Mesothelial cell of epicardium (in vitro differentiated cells): ENCODE measurements around the gene DCAF11. TPM values are rescaled to one million over a fixed set of nuclear protein-coding genes. Genes with fewer than 3 reads are reported as not detected.

ENCODE experiments used
- DNase-seq, 2 experiments: peaks; one replicate each; pipeline ENCODE4 v3.0.0; 2021; ENCODE audit warnings: low spot score in 2 of 2; ENCODE audit not compliant: unreplicated experiment in 2 of 2
- H3K27ac Mint-ChIP-seq: 2 replicates; pipeline ENCODE4 v1.8.0; 2021; ENCODE audit warnings: mixed read lengths
- H3K27me3 Mint-ChIP-seq: 2 replicates; pipeline ENCODE4 v1.8.0; 2021; ENCODE audit warnings: low read depth, mixed read lengths
- H3K36me3 Mint-ChIP-seq: 2 replicates; pipeline ENCODE4 v1.8.0; 2021; ENCODE audit warnings: mixed read lengths
- H3K4me1 Mint-ChIP-seq: 2 replicates; pipeline ENCODE4 v1.8.0; 2021; ENCODE audit warnings: mixed read lengths
- H3K4me3 Mint-ChIP-seq: 2 replicates; pipeline ENCODE4 v1.8.0; 2021; ENCODE audit warnings: mild to moderate bottlenecking, moderate library complexity, mixed read lengths
- H3K9me3 Mint-ChIP-seq: 2 replicates; pipeline ENCODE4 v1.8.0; 2021; ENCODE audit warnings: mixed read lengths
- total RNA-seq: library from RNA; stranded (reverse); gene quantifications from 3 replicates; pipeline ENCODE4 v1.2.1, GENCODE V29; 2021
- TF ChIP-seq, protein P1 (sequence below): fragments of 200-600 bp; sonication (generic); IDR thresholded peaks from one replicate; pipeline ENCODE4 v1.5.0; 2021; ENCODE audit warnings: antibody characterized with exemption; ENCODE audit not compliant: unreplicated experiment

Gene DCAF11
- total RNA-seq, 1 donor from 2014 or later: 62.3 TPM

DNA sequence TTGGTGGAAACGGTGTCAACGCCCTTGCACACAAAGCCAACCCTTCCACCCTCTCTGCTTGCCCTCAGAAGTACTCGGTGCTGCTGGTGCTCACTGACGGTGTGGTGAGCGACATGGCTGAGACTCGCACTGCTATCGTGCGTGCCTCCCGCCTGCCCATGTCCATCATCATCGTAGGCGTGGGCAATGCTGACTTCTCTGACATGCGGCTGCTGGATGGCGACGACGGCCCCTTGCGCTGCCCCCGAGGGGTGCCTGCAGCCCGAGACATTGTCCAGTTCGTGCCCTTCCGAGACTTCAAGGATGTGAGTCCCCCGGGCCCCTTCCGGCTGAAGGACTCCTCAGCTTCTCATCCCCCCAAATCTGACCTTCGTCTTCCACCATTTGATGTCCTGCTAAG, 37.5 kb upstream of the DCAF11 start:
- DNase-seq: no peak
- Mint-ChIP-seq H3K27me3 (peaks cover 30% of the 10 kb centered on the region), H3K4me1 (peaks cover 32% of the 10 kb centered on the region), H3K9me3 (no peaks in the 10 kb centered on the region), H3K27ac (no peak overlapping the region), H3K4me3 (no peak overlapping the region), H3K36me3 (no peaks in the 10 kb centered on the region)
- TF ChIP-seq, protein P1, sequence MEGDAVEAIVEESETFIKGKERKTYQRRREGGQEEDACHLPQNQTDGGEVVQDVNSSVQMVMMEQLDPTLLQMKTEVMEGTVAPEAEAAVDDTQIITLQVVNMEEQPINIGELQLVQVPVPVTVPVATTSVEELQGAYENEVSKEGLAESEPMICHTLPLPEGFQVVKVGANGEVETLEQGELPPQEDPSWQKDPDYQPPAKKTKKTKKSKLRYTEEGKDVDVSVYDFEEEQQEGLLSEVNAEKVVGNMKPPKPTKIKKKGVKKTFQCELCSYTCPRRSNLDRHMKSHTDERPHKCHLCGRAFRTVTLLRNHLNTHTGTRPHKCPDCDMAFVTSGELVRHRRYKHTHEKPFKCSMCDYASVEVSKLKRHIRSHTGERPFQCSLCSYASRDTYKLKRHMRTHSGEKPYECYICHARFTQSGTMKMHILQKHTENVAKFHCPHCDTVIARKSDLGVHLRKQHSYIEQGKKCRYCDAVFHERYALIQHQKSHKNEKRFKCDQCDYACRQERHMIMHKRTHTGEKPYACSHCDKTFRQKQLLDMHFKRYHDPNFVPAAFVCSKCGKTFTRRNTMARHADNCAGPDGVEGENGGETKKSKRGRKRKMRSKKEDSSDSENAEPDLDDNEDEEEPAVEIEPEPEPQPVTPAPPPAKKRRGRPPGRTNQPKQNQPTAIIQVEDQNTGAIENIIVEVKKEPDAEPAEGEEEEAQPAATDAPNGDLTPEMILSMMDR: no peak

DNA sequence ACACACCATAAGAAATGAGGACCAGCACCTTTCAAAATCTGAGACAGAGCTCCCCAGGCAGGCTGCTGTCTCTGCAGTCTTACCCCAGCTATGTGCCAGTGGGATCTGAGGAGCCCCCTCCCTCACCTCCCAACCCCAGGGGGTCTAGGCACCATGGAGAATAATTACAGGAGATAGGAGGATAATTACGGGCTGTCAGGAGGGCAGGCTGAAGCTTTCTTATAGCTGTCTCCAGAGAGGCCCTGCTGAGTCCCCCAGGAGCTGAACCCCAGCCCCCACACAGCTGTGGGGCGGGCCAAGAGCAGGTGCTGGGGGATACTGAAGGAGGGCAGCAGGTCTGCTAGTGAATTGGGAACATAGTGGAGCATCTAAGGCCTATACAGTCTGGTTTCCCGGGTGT, 36.4 kb upstream of the DCAF11 start:
- no peak overlapping the region for H3K4me3 Mint-ChIP-seq
- no peaks in the 10 kb centered on the region for H3K36me3 Mint-ChIP-seq
- DNase-seq: no peak
- H3K27ac Mint-ChIP-seq: no peak overlapping the region
- H3K27me3 Mint-ChIP-seq: peaks cover 34% of the 10 kb centered on the region
- TF ChIP-seq, protein P1: no peak
- H3K9me3 Mint-ChIP-seq: no peaks in the 10 kb centered on the region
- peaks cover 36% of the 10 kb centered on the region for H3K4me1 Mint-ChIP-seq

DNA sequence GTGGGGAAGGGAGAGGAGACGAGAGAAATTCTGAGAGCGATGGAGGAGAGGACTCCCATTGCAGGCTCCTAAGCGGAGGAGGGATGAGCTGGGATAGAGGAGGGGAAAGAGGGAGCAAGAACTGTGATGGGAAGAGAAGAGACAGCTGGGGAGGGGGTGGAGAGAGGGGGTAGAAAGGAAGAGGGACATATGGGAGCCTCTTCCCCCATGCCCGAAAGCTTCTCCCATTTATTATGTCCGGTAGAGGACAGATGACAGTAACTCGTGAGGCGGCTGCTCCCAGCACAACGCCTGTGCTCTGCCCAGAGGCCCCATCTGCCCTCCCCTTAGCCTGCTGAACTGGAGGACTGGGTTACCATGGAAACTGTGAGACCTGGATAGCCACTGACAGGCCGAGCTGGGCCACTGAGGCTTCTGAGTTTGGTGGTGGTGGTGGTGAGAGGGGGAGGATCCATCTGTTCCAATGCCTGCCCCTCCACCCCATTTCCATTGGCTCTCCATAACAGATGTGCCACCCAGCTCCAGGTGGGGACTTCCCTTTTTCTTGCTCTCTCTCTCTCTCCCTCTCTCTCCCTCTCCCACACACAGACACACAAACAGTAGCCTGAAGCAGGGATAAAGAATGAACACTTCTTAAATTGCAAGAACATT, 35.0 kb upstream of the DCAF11 start:
- TF ChIP-seq, protein P1: no peak
- peak overlapping the region; percentile 47 for H3K27ac Mint-ChIP-seq
- peak overlapping the region; percentile 69 for H3K4me3 Mint-ChIP-seq
- peaks cover 37% of the 10 kb centered on the region for H3K27me3 Mint-ChIP-seq
- no peak for DNase-seq
- H3K9me3 Mint-ChIP-seq: no peaks in the 10 kb centered on the region
- peaks cover 36% of the 10 kb centered on the region for H3K4me1 Mint-ChIP-seq
- no peaks in the 10 kb centered on the region for H3K36me3 Mint-ChIP-seq

DNA sequence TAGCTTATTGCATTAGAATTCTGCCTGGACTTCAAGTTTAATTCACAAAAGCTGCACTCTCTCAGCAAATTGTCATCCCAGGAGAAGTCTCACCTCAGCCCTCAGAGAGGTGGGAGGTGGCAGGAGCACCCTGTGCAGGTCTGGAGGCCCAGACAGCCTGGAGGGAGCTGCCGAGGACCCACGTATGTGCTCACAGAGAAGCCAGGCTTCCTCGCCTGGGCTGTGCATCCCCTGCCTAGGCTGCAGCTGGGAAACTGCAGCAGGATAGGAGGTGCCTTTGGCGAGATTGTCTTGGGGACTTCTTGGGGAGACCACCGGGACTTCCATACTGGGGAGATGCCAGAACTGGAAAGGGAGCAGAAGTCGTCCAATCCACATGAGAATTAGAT, 34.4 kb upstream of the DCAF11 start:
- peaks cover 36% of the 10 kb centered on the region for H3K4me1 Mint-ChIP-seq
- peak overlapping the region; percentile 47 for H3K27ac Mint-ChIP-seq
- no peak for DNase-seq
- H3K9me3 Mint-ChIP-seq: no peaks in the 10 kb centered on the region
- no peaks in the 10 kb centered on the region for H3K36me3 Mint-ChIP-seq
- TF ChIP-seq, protein P1: no peak
- H3K4me3 Mint-ChIP-seq: peak overlapping the region; percentile 69
- peaks cover 37% of the 10 kb centered on the region for H3K27me3 Mint-ChIP-seq

DNA sequence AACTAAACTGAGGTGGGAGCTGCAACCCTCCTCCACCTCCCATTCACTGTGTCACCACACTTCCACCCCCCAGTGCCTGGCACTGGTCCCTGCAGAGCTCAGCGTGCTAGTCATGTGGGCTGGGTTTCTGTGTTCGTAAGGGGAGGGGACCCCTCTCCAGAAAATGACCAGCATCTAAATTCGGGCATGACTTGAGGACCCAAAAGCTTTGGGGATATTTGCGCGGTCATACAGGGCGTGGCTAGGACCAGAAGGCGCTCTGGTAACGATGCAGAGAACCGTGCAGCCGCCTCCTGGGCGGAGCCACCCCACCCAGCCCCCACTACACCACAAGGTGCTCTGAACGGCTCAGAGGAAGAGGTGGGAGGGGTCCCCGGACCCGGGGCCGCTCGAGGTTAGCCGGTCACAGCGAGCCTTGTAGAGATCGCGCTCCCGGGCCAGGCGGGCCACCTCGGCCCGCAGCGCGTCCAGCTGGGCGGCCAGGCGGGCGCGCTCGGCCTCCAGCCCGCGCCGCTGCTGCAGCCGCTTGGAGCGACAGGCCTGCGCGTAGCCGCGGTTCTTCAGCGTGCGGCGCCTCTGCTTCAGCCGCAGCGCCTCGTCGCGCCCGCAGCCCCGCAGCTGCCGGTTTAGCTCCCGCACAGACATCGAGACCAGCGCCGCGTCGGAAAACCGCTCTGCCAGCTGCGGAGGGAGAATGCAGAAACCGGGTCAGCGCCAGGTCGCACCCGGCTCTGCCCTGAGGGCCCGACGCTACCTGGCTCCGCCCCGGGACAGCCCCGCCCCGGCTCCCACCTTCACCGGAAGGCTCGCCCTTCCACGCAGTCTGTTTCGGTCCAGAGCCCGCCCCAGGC, 33.5 kb upstream of the DCAF11 start:
- DNase-seq: peak in 1 of 2 experiments; percentile 68
- Mint-ChIP-seq H3K9me3 (no peaks in the 10 kb centered on the region), H3K27me3 (peaks cover 37% of the 10 kb centered on the region), H3K27ac (no peak overlapping the region), H3K36me3 (no peaks in the 10 kb centered on the region), H3K4me3 (peak overlapping the region; percentile 77), H3K4me1 (peaks cover 36% of the 10 kb centered on the region)
- TF ChIP-seq, protein P1: no peak
